Measurements from ENCODE around the gene GRIN1.

Gene GRIN1

DNA sequence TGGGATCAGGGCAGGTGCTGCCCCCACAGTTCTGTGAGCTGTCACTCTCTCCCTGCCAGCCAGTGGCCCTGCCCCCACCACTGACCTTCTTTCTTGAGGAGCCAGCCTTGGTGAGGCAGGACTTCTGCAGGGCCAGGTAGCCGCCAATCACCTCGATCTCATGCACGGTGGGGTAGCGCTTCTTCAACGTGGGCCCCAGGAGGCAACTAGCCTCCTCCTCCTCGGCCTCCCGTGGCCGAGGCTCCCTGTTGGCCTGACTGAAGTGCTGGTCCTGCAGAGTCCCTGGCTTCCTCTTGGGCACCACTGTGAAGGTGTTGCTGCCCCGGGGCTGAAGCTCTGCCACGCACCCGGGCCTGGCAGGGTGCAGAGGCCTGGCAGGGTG, 59.9 kb downstream of the GRIN1 start:
- no peak overlapping the region for H3K4me3 ChIP-seq
- no peaks in the 10 kb centered on the region for H3K36me3 ChIP-seq (ENCODE audit: insufficient read depth, low read length)
- no peaks in the 10 kb centered on the region for H3K9me3 ChIP-seq (ENCODE audit: low read depth, low read length)
- no peak for DNase-seq (ENCODE audit: low read depth, low spot score)
- no peak overlapping the region for H3K9ac ChIP-seq (ENCODE audit: insufficient read length)
- H3K27ac ChIP-seq, result no peak overlapping the region
- TF ChIP-seq EZH2 (IDR thresholded peaks at IDR 0.05), result no peak
- TF ChIP-seq POLR2AphosphoS5 (IDR thresholded peaks at IDR 0.05; ENCODE audit: borderline replicate concordance, low read depth, low read length), result no peak
- no peak for TF ChIP-seq FOXP2 (optimal IDR thresholded peaks at IDR 0.05; ENCODE audit: control extremely low read depth, extremely low read length, insufficient read depth)

- DNase-seq (ENCODE audit: low read depth, low spot score), result no peak
- no peaks in the 10 kb centered on the region for H3K36me3 ChIP-seq (ENCODE audit: insufficient read depth, low read length)
- peak overlapping the region; percentile 54 for H3K4me3 ChIP-seq
- TF ChIP-seq EZH2 (IDR thresholded peaks at IDR 0.05) (no peak), FOXP2 (optimal IDR thresholded peaks at IDR 0.05; ENCODE audit: control extremely low read depth, extremely low read length, insufficient read depth) (no peak), POLR2AphosphoS5 (IDR thresholded peaks at IDR 0.05; ENCODE audit: borderline replicate concordance, low read depth, low read length) (no peak)
- H3K27ac ChIP-seq, result no peak overlapping the region
- H3K9ac ChIP-seq (ENCODE audit: insufficient read length), result no peak overlapping the region
- no peaks in the 10 kb centered on the region for H3K9me3 ChIP-seq (ENCODE audit: low read depth, low read length)
Measured at GRCh38 chr9:137199411-137200121, 60.6 kb downstream of the GRIN1 start.

DNA sequence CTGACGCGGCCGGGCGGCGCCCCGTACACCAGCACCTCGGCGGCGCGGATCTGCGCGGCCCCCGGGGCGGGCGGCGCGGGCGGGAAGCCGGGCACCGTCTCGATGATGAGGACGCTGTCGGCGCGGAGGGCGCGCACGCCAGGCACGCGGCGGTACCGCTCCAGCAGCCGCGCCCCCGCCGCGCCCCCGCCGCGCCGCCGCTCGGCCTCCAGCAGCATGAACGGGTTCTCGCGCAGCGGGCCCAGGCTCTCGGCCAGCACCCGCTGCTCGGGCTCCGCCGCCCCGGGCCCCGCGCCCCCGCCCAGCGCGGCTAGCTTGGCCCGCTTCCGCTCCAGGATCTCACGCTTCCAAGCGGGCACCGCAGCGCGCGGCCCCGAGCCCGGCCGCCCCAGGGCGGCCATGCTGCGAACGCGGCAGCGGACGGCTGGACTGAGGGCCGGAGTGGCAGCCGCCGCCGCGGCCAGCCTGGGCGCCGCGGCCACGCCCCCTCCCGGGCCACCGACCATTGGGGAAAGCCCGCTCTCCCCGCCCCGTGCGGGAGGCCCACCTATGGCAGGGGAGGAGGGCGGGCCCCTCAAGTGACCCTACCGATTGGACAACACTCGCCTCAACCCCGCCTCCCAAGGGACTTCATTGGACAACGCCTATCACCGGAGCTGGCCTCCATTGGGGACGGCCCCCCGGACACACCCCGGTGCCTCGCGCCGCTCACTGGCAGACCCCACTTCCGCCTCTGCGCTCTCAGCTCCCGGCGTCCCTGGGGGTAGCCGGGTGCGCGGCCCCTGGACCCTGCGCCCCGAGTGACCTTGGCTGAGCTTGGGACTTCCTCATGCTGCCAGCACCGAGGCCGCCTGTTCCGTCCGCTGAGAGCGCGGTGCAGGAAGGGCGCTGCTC, 61.6 kb downstream of the GRIN1 start, which contains the start of gene TPRN:
Gene TPRN (minus strand): TSS at position 431 of the 894 bp plus-strand sequence. CDS start 30 bp downstream, at position 401.
- Histone ChIP-seq H3K4me3 (peak within 1 kb of the TSS; percentile 88), H3K36me3 (ENCODE audit: insufficient read depth, low read length) (no peaks in the 10 kb centered on the region), H3K9ac (ENCODE audit: insufficient read length) (peak within 1 kb of the TSS; percentile 74), H3K9me3 (ENCODE audit: low read depth, low read length) (no peaks in the 10 kb centered on the region), H3K27ac (no peak within 1 kb of the TSS)
- peak; percentile 91; the same call in 1 of the 2 replicates for TF ChIP-seq POLR2AphosphoS5 (IDR thresholded peaks at IDR 0.05; ENCODE audit: borderline replicate concordance, low read depth, low read length)
- TF ChIP-seq FOXP2 (optimal IDR thresholded peaks at IDR 0.05; ENCODE audit: control extremely low read depth, extremely low read length, insufficient read depth), result no peak
- TF ChIP-seq EZH2 (IDR thresholded peaks at IDR 0.05), result no peak
- DNase-seq (ENCODE audit: low read depth, low spot score), result peak; percentile 90

DNA sequence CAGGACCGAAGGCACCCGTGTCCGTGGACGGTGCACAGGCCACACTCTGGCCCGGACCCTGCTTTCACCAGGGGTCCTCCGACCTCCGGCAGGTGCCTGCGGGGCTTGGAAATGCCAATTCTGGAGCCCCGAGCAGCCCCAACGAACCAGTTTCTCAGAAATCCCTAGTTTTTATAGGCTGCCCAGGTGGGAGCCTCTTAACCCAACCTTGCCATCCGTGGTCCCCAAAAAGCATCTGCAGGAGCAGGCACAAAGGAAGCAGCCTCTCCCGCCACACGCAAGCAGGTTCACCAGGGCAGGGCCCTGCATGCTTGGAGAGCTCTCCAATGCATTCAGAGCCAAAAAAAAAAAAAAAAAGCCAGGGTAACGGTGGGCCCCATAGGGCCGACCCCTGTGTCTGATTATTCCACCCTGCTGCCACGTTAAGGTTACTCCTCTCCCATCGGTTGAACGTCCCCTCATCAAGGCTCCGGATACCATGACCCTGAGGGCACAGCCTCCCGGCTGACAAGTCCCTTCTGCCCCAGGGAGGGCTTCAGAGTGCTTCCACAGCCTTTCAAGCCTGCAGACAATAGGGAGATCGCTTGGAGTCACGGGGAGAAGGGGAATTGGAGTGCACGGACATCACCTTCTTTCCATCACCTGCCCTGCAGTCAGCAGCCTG, 62.4 kb downstream of the GRIN1 start:
- no peak overlapping the region for H3K27ac ChIP-seq
- H3K9ac ChIP-seq (ENCODE audit: insufficient read length), result peak overlapping the region; percentile 74
- H3K9me3 ChIP-seq (ENCODE audit: low read depth, low read length), result no peaks in the 10 kb centered on the region
- H3K36me3 ChIP-seq (ENCODE audit: insufficient read depth, low read length), result no peaks in the 10 kb centered on the region
- no peak for DNase-seq (ENCODE audit: low read depth, low spot score)
- TF ChIP-seq EZH2 (IDR thresholded peaks at IDR 0.05) (no peak), POLR2AphosphoS5 (IDR thresholded peaks at IDR 0.05; ENCODE audit: borderline replicate concordance, low read depth, low read length) (no peak), FOXP2 (optimal IDR thresholded peaks at IDR 0.05; ENCODE audit: control extremely low read depth, extremely low read length, insufficient read depth) (no peak)
- peak overlapping the region; percentile 88 for H3K4me3 ChIP-seq

- no peak for TF ChIP-seq EZH2 (IDR thresholded peaks at IDR 0.05)
- no peak for TF ChIP-seq FOXP2 (optimal IDR thresholded peaks at IDR 0.05; ENCODE audit: control extremely low read depth, extremely low read length, insufficient read depth)
- no peak for TF ChIP-seq POLR2AphosphoS5 (IDR thresholded peaks at IDR 0.05; ENCODE audit: borderline replicate concordance, low read depth, low read length)
- Histone ChIP-seq H3K9ac (ENCODE audit: insufficient read length) (no peak overlapping the region), H3K9me3 (ENCODE audit: low read depth, low read length) (no peaks in the 10 kb centered on the region), H3K4me3 (no peak overlapping the region), H3K36me3 (ENCODE audit: insufficient read depth, low read length) (no peaks in the 10 kb centered on the region), H3K27ac (no peak overlapping the region)
- no peak for DNase-seq (ENCODE audit: low read depth, low spot score)
Measured at GRCh38 chr9:137202966-137203365, 64.0 kb downstream of the GRIN1 start.

- no peak overlapping the region for H3K27ac ChIP-seq
- peak overlapping the region; percentile 90 for H3K9ac ChIP-seq (ENCODE audit: insufficient read length)
- H3K9me3 ChIP-seq (ENCODE audit: low read depth, low read length), result no peaks in the 10 kb centered on the region
- H3K36me3 ChIP-seq (ENCODE audit: insufficient read depth, low read length), result no peaks in the 10 kb centered on the region
- peak overlapping the region; percentile 92 for H3K4me3 ChIP-seq
- no peak for DNase-seq (ENCODE audit: low read depth, low spot score)
- TF ChIP-seq POLR2AphosphoS5 (IDR thresholded peaks at IDR 0.05; ENCODE audit: borderline replicate concordance, low read depth, low read length) (no peak), FOXP2 (optimal IDR thresholded peaks at IDR 0.05; ENCODE audit: control extremely low read depth, extremely low read length, insufficient read depth) (no peak), EZH2 (IDR thresholded peaks at IDR 0.05) (no peak)
Measured at GRCh38 chr9:137204731-137205125, 65.8 kb downstream of the GRIN1 start.

GRCh38 chr9:137205126-137206069, 66.4 kb downstream of the GRIN1 start, which contains the start of the genes NDOR1 and TMEM203:
TSS of gene NDOR1 (plus strand) at chr9:137205700. CDS start at chr9:137205778, 78 bp downstream.
TSS of gene TMEM203 (minus strand) at chr9:137205648. CDS start at chr9:137205414, 234 bp downstream.
- Histone ChIP-seq H3K9me3 (ENCODE audit: low read depth, low read length) (no peaks in the 10 kb centered on the region), H3K4me3 (peak within 1 kb of the TSS; percentile 92), H3K9ac (ENCODE audit: insufficient read length) (peak within 1 kb of the TSS; percentile 90), H3K36me3 (ENCODE audit: insufficient read depth, low read length) (no peaks in the 10 kb centered on the region), H3K27ac (peak within 1 kb of the TSS; percentile 70; the same call in 1 of the 2 replicates)
- TF ChIP-seq EZH2 (IDR thresholded peaks at IDR 0.05) (no peak), FOXP2 (optimal IDR thresholded peaks at IDR 0.05; ENCODE audit: control extremely low read depth, extremely low read length, insufficient read depth) (no peak), POLR2AphosphoS5 (IDR thresholded peaks at IDR 0.05; ENCODE audit: borderline replicate concordance, low read depth, low read length) (peak; percentile 91)
- DNase-seq (ENCODE audit: low read depth, low spot score), result no peak
